ENCODE measurements around the gene CGB5. TPM values are rescaled to one million over a fixed set of nuclear protein-coding genes. Genes with fewer than 3 reads are reported as not detected.

Gene CGB5
- total RNA-seq, result not detected in 2 replicates

DNA sequence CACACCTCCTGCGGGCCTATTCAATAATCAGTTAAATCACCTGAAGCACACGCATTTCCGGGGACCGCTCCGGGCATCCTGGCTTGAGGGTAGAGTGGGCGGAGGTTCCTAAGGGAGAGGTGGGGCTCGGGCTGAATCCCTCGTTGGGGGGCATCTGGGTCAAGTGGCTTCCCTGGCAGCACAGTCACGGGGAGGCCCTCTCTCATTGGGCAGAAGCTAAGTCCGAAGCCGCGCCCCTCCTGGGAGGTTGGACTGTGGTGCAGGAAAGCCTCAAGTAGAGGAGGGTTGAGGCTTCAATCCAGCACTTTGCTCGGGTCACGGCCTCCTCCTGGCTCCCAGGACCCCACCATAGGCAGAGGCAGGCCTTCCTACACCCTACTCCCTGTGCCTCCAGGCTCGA, at the start of gene CGB5:
CGB5 (plus strand) TSS at position 301 of the 400 bp plus-strand sequence. CDS start 362 bp downstream, outside the sequence.

DNA sequence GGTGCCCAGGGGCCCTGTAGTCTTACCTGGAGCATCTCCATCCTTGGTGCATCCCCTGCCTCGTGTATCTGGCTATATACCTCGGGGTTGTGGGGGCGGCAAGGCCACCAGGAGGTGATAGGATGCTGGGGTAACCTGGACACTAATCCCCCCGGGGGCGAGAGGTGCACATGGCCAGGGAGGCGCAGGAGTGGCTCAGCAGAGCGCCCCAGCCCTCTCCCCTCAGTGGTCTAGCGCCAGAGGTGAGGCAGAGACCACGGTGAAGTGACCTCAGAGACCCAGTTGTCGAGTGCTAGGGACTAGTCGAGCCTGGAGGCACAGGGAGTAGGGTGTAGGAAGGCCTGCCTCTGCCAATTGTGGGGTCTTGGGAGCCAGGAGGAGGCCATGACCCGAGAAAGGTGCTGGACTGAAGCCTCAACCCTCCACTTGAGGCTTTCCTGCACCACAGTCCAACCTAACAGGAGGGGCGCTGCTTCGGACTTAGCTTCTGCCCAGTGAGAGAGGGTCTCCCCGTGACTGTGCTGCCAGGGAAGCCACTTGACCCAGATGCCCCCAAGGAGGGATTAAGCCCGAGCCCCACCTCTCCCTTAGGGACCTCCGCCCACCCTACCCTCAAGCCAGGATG, 26.5 kb upstream of the CGB5 start, which contains the start of gene LHB:
LHB (minus strand) TSS at position 51 of the 625 bp plus-strand sequence; CDS start at position 41, 10 bp downstream.

DNA sequence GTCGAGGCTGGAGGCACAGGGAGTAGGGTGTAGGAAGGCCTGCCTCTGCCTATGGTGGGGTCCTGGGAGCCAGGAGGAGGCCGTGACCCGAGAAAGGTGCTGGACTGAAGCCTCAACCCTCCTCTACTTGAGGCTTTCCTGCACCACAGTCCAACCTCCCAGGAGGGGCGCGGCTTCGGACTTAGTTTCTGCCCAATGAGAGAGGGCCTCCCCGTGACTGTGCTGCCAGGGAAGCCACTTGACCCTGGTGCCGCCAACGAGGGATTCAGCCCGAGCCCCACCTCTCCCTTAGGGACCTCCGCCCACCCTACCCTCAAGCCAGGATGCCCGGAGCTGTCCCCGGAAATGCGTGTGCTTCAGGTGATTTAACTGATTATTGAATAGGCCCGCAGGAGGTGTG, 19.4 kb upstream of the CGB5 start, which contains the start of gene CGB3:
CGB3 (minus strand) TSS at position 101 of the 400 bp plus-strand sequence. CDS start 362 bp downstream, outside the sequence.

DNA sequence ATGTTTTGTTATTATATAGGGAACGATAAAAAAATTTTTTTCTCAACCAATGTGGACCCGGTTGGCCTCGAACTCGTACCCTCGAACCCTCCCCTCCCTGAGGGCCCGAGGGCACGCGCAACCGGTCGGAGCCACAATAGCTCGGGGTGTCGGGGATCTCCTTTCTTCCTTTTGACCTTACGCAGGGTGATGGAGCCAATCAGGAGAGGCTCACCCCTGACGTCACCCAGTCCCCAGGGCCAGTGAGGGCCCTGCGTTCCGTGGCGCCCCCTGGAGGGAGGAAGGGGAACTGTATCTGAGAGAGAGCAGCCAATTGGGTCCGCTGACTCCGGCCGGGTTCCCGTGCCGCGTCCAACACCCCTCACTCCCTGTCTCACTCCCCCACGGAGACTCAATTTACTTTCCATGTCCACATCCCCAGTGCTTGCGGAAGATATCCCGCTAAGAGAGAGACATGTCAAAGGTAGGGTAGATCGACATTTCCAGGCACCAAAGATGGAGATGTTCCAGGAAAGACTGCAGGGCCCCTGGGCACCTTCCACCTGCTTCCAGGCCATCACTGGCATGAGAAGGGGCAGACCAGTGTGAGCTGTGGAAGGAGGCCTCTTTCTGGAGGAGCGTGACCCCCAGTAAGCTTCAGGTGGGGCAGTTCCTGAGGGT, 11.9 kb upstream of the CGB5 start, which contains the start of gene CGB2:
CGB2 (plus strand) TSS at position 249 of the 660 bp plus-strand sequence; CDS start at position 455, 206 bp downstream.

DNA sequence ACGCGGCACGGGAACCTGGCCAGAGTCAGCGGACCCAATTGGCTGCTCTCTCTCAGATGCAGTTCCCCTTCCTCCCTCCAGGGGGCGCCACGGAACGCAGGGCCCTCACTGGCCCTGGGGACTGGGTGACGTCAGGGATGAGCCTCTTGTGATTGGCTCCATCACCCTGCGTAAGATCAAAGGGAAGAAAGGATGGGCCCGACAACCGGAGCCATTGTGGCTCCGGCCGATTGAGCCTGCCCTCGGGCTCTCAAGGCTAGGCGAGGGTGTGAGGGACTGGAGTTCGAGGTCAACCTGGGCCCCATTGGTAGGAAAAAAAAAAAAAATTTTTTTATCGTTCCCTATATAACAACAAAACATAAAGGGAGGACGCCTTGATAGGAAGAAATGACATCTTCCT, 6.8 kb upstream of the CGB5 start, which contains the start of gene CGB1:
CGB1 (minus strand) TSS at position 81 of the 400 bp plus-strand sequence. CDS start 184 bp downstream, outside the sequence.

DNA sequence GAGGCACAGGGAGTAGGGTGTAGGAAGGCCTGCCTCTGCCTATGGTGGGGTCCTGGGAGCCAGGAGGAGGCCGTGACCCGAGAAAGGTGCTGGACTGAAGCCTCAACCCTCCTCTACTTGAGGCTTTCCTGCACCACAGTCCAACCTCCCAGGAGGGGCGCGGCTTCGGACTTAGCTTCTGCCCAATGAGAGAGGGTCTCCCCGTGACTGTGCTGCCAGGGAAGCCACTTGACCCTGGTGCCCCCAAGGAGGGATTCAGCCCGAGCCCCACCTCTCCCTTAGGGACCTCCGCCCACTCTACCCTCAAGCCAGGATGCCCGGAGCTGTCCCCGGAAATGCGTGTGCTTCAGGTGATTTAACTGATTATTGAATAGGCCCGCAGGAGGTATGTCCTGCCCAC, 5.4 kb downstream of the CGB5 start, which contains the start of gene CGB8:
CGB8 (minus strand) TSS at position 101 of the 400 bp plus-strand sequence. CDS start 372 bp downstream, outside the sequence.

DNA sequence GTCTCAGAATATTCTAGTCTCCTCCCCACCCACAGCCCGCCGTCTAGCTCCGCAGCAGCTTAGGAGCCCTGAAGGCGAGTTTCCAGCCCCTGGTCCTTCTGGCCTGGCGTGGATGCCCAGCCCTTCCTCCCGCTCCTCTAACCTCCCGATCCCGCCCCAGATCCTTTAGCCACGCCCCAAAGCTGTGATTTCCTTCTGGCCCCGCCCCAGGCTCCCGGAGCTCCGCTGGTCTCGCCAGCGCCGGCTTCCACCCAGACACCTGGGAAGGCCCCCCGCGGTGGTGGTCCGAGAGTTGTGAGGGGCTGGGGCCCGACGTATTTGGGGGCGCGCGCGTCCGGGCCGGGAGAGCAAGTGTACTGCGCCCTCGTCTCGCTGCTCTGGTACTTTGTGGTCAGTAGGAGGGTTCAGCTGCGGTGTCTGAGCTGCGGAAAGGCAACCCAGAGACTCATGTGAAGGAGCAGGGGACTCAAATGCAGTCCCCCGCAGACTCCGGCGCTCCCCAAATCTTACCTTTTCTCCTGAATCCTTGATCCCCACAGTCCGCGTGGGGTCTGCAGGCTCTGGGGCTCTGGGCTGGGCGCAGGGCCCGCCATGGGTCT, 14.1 kb downstream of the CGB5 start, which contains the start of gene CGB7:
CGB7 (minus strand) TSS at position 114 of the 599 bp plus-strand sequence. CDS start 2,374 bp downstream, outside the sequence.

DNA sequence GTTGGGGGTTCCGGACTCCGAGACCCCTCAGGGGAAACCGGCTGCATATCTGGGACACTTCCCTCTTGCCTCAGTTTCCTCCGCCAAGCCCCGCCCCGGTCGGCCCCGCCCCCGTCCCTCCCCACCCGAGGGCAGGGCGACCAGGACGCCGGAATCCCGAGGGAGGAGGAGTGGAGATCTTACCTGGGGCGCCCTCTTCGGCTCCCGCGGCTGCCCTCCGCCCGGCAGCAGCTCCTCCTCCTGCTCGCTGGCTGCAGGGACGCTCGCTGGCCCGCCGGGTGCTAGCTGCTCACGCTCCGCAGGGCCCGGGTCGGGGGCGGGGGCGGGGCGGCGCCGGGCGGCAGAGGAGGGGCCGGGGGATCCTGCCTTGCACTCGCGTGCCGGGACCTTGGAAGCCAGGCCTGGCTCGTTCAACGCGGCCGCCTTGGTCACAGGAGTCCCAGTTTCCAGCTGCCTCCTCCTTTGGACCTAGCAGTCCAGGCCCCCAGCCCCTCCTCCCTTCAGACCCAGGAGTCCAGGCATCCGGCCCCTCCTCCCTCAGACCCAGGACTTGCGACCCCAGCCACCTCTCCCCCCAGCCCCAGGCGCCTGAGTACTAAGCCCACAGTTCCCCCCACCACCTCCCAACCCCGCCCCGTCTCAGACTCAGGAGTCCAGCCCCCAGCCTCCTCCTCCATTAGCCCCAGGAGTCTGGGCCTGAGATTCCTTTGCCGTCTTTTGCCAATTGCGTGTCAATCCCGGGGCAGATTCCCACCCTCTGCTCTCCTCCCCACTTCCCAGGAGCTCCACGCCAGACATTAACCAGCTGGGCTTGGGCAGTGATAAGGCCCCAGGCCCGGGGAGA, 21.3 kb downstream of the CGB5 start, which contains the start of gene NTF4:
NTF4 (minus strand) TSS at position 51 of the 844 bp plus-strand sequence. CDS start 2,821 bp downstream, outside the sequence.

DNA sequence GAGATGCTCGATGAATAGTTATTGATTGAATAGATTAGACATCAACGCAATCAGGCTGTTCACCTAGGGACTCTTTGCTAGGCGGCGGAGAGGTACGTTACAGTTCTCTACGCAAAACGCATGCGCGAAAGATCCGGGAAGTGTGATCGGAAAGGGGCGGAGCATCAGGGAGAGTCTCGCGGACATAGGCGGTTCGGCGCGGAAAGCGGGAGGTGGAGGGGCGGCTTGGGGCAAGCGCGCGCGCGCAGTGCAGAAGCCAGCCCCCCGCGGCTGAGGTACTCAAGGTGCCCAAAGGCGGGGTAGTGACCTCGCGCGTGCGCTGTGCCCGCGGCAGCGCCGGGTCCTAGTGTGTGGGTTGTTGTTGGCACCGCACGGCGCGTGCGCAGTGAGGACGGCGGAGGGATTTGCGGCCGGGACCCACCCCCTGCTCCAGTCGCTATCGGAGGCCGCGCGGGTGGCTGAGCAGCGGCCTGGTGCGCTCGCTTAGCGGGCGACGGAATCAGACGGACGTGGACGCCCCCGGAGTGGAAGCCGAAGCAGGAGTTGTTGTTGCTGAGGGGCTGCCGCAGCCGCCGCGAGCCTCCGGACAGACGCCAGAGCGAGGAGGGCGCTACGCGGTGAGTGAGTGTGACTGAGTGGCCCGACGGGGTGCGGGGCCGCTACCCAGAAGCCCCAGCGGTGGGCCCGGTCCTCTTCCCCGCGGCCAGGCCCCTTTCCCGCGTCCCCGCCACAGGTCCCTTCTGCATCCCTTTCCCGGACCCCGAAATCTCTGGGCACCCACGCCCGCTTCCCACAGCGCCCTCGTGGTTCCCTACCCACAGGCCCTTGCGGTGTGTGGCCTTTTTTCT, 41.6 kb downstream of the CGB5 start, which contains the start of gene SNRNP70:
SNRNP70 (plus strand) TSS at position 432 of the 848 bp plus-strand sequence. CDS start 964 bp downstream, outside the sequence.

Other genes with a start within 250 kb of the CGB5 start
- 17.8 and 34.5 TPM in 2 replicates for gene BCAT2, start 232.8 kb upstream of the CGB5 start, total RNA-seq
- gene HSD17B14, start 207.4 kb upstream of the CGB5 start, total RNA-seq, result 5.5 and 19.0 TPM in 2 replicates
- gene PLEKHA4, start 175.2 kb upstream of the CGB5 start, total RNA-seq, result 4.2 and 6.6 TPM in 2 replicates
- 47.0 and 52.0 TPM in 2 replicates for gene PPP1R15A, start 171.4 kb upstream of the CGB5 start, total RNA-seq
- gene TULP2, start 145.1 kb upstream of the CGB5 start, total RNA-seq, result 0.09 and 0.30 TPM in 2 replicates
- gene NUCB1, start 143.5 kb upstream of the CGB5 start, total RNA-seq, result 319 and 392 TPM in 2 replicates
- gene DHDH, start 110.1 kb upstream of the CGB5 start, total RNA-seq, result not detected in 2 replicates
- 116 and 123 TPM in 2 replicates for gene BAX, start 89.0 kb upstream of the CGB5 start, total RNA-seq
- gene FTL, start 78.5 kb upstream of the CGB5 start, total RNA-seq, result 2,285 and 3,939 TPM in 2 replicates
- 47.5 and 55.9 TPM in 2 replicates for gene GYS1, start 50.5 kb upstream of the CGB5 start, total RNA-seq
- 176 and 217 TPM in 2 replicates for gene RUVBL2, start 50.0 kb upstream of the CGB5 start, total RNA-seq
- not detected in 2 replicates for gene LHB, start 26.8 kb upstream of the CGB5 start, total RNA-seq
- not detected in 2 replicates for gene CGB3, start 19.5 kb upstream of the CGB5 start, total RNA-seq
- not detected in 2 replicates for gene CGB2, start 12.0 kb upstream of the CGB5 start, total RNA-seq
- not detected in 2 replicates for gene CGB1, start 7.0 kb upstream of the CGB5 start, total RNA-seq
- not detected in 2 replicates for gene CGB8, start 5.3 kb downstream of the CGB5 start, total RNA-seq
- gene CGB7, start 13.9 kb downstream of the CGB5 start, total RNA-seq, result 0.23 and 0.30 TPM in 2 replicates
- 0.30 TPM in 1 of 2 replicates, not detected in the other for gene NTF4, start 21.0 kb downstream of the CGB5 start, total RNA-seq
- gene KCNA7, start 28.9 kb downstream of the CGB5 start, total RNA-seq, result not detected in 2 replicates
- 86.7 and 121 TPM in 2 replicates for gene SNRNP70, start 41.6 kb downstream of the CGB5 start, total RNA-seq
- gene LIN7B, start 70.5 kb downstream of the CGB5 start, total RNA-seq, result 6.3 and 13.7 TPM in 2 replicates
- 0.89 and 0.97 TPM in 2 replicates for gene C19orf73, start 75.3 kb downstream of the CGB5 start, total RNA-seq
- 3.3 and 8.0 TPM in 2 replicates for gene PPFIA3, start 75.7 kb downstream of the CGB5 start, total RNA-seq
- 0.14 TPM in 1 of 2 replicates, not detected in the other for gene HRC, start 111.5 kb downstream of the CGB5 start, total RNA-seq
- 13.4 and 23.1 TPM in 2 replicates for gene TRPM4, start 113.9 kb downstream of the CGB5 start, total RNA-seq